GM12878 (cell line): ENCODE results near the gene SDK2. TPM values are rescaled to one million over a fixed set of nuclear protein-coding genes. Genes with fewer than 3 reads are reported as not detected.

Source experiments
- ATAC-seq: fragments of 200-7000 bp; cut with Tn5 transposase; 3 replicates; pipeline ENCODE4 v1.9.1; 2020; ENCODE audit warnings: mild to moderate bottlenecking, moderate library complexity
- BruUV-seq: library from RNA; stranded (reverse); fragments of 400-500 nt; replicated peaks from 2 replicates; lab custom pipeline; 2021; lab: Mats Ljungman, UMichigan
- CTCF ChIA-PET: fragments of 300-600 bp; sonication (Branson Sonifier 250); formaldehyde crosslinking; extraction: SDS; loops from one replicate; lab custom pipeline; 2021; ENCODE audit warnings: inconsistent platforms; lab: Yijun Ruan, JAX
- POLR2A ChIA-PET: fragments of 350-600 bp; formaldehyde crosslinking; extraction: SDS; loops from one replicate; lab custom pipeline; 2021; ENCODE audit warnings: inconsistent platforms; lab: Charles Lee
- RAD21 ChIA-PET: fragments of 300-600 bp; sonication (Branson Sonifier 250); formaldehyde crosslinking; loops from one replicate; lab custom pipeline; 2023; ENCODE audit warnings: antibody characterized with exemption; ENCODE audit not compliant: unreplicated experiment; lab: Charles Lee
- SMC1A ChIA-PET: fragments of 300-600 bp; sonication (Branson Sonifier 250); formaldehyde crosslinking; loops from one replicate; lab custom pipeline; 2023; ENCODE audit not compliant: unreplicated experiment, uncharacterized antibody; lab: Charles Lee
- DNase-seq: peaks from one replicate; pipeline ENCODE4 v3.0.0-alpha.2; 2011; ENCODE audit warnings: low read depth, low spot score
- FAIRE-seq: peaks from 3 replicates; lab custom pipeline; 2011; peaks lifted over from hg19 to GRCh38; lab: Jason Lieb, UNC
- H2AFZ ChIP-seq: 2 replicates; pipeline ENCODE4 v1.6.0; 2011; ENCODE audit warnings: low read depth, low read length, control low read depth; ENCODE audit not compliant: control insufficient read depth
- H3K27ac ChIP-seq: 2 replicates; pipeline ENCODE4 v1.5.1; 2011; ENCODE audit warnings: control low read depth; ENCODE audit not compliant: control insufficient read depth, insufficient read depth
- H3K27me3 ChIP-seq, 2 experiments: replicated peaks in 1 of 2; 2 replicates each; pipeline versions ENCODE4 v1.6.0 to v1.6.1; 2011; ENCODE audit warnings: low read length in 1 of 2; ENCODE audit not compliant: control insufficient read depth in 2 of 2, insufficient read depth in 2 of 2
- H3K36me3 ChIP-seq, 2 experiments: 2 replicates each; pipeline ENCODE4 v1.5.1; 2011; ENCODE audit warnings: low read length in 1 of 2; ENCODE audit not compliant: control insufficient read depth in 2 of 2, insufficient read depth in 2 of 2
- H3K4me1 ChIP-seq: 2 replicates; pipeline ENCODE4 v1.6.1; 2011; ENCODE audit warnings: mild to moderate bottlenecking, low read length, moderate library complexity, mixed read lengths; ENCODE audit not compliant: control insufficient read depth, insufficient read depth
- H3K4me2 ChIP-seq: 2 replicates; pipeline ENCODE4 v1.6.0; 2011; ENCODE audit warnings: control low read depth; ENCODE audit not compliant: control insufficient read depth, insufficient read depth
- H3K4me3 ChIP-seq: fragments of 200-600 bp; sonication (generic); 2 replicates; pipeline ENCODE4 v1.5.1; 2016
- H3K79me2 ChIP-seq: 2 replicates; pipeline ENCODE4 v1.6.0; 2011; ENCODE audit warnings: low read length; ENCODE audit not compliant: control insufficient read depth, insufficient read depth
- H3K9ac ChIP-seq: 2 replicates; pipeline ENCODE4 v1.8.0; 2011; ENCODE audit warnings: low read length, control low read depth, mixed read lengths; ENCODE audit not compliant: control insufficient read depth, insufficient read depth
- H3K9me3 ChIP-seq: replicated peaks from 3 replicates; pipeline ENCODE4 v1.5.1; 2011; ENCODE audit warnings: mild to moderate bottlenecking, low read length; ENCODE audit not compliant: control insufficient read depth, insufficient read depth
- H4K20me1 ChIP-seq: 2 replicates; pipeline ENCODE4 v1.6.0; 2011; ENCODE audit not compliant: control insufficient read depth, insufficient read depth
- DPF2 ChIP-seq: fragments of 450-650 bp; IDR thresholded peaks from 2 replicates; pipeline ENCODE4 v1.6.1; 2017; ENCODE audit warnings: mild to moderate bottlenecking
- GATAD2B ChIP-seq: fragments of 450-650 bp; conservative IDR thresholded peaks from 2 replicates; pipeline ENCODE4 v1.6.1; 2017; ENCODE audit warnings: low read depth, mild to moderate bottlenecking, moderate library complexity
- HDGF ChIP-seq: fragments of 450-650 bp; IDR thresholded peaks from 2 replicates; pipeline ENCODE4 v1.6.1; 2016; ENCODE audit warnings: antibody characterized with exemption
- MYB ChIP-seq: fragments of 150-350 bp; IDR thresholded peaks from 2 replicates; pipeline ENCODE4 v1.6.1; 2014; ENCODE audit warnings: mild to moderate bottlenecking, low read depth, low read length, borderline replicate concordance
- PML ChIP-seq: IDR thresholded peaks from 2 replicates; pipeline ENCODE4 v1.6.1; 2012; ENCODE audit warnings: low read length, inconsistent platforms
- POLR2AphosphoS2 ChIP-seq: IDR thresholded peaks from 2 replicates; pipeline ENCODE4 v1.6.1; 2011; ENCODE audit warnings: low read depth, mild to moderate bottlenecking, low read length, improper control_type of control experiment, moderate library complexity
- RFX5 ChIP-seq: IDR thresholded peaks from 2 replicates; pipeline ENCODE4 v1.6.1; 2011; ENCODE audit warnings: low read depth, low read length, improper control_type of control experiment
- SMAD1 ChIP-seq: fragments of 450-650 bp; IDR thresholded peaks from 2 replicates; pipeline ENCODE4 v1.6.1; 2018; ENCODE audit warnings: mild to moderate bottlenecking, low read depth; ENCODE audit not compliant: partially characterized antibody
- SREBF2 ChIP-seq: IDR thresholded peaks from 2 replicates; pipeline ENCODE4 v1.6.1; 2012; ENCODE audit warnings: mild to moderate bottlenecking, low read length
- TBL1XR1 ChIP-seq: IDR thresholded peaks from 2 replicates; pipeline ENCODE4 v1.6.1; 2012; ENCODE audit warnings: low read depth, low read length, improper control_type of control experiment
- ZNF687 ChIP-seq: fragments of 450-650 bp; IDR thresholded peaks from 2 replicates; pipeline ENCODE4 v1.6.1; 2017; ENCODE audit warnings: mild to moderate bottlenecking, moderate library complexity
- WGBS: methylation state at CpG from one replicate; pipeline ENCODE4 v1.1.6; 2016; ENCODE audit warnings: low lambda C conversion rate; ENCODE audit not compliant: insufficient replicate concordance, insufficient coverage; ENCODE audit errors: missing lambda C conversion rate; 5-methylcytosine and 5-hydroxymethylcytosine counted together
- in situ Hi-C: fragments of 300-500 bp; cut with MboI; formaldehyde crosslinking; loops from 9 replicates; pipeline ENCODE4 v1.14.3; 2018; ENCODE audit warnings: mixed read lengths
- intact Hi-C: fragments of 100-400 bp; cut with micrococcal nuclease; formaldehyde crosslinking; loops from one replicate; pipeline ENCODE4 v1.14.2; 2022; ENCODE audit not compliant: unreplicated experiment
- polyA plus RNA-seq, 11 experiments: library from polyadenylated mRNA; depleted of rRNA in 4 of 11; unstranded in 6 of 11; stranded (reverse) in 5 of 11; fragments of >200 nt; fragmentation: Nextera tagmentation in 4 of 11; fragmentation: Illumina TruSeq in 1 of 11; extraction: Ambion mirVana in 4 of 11; extraction: Trizol in 1 of 11; gene quantifications; 1 replicate in 1 of 11; 2 replicates in 10 of 11; pipeline versions ENCODE4 v1.2.1 to v1.2.3, GENCODE V29; 2011 to 2016; ENCODE audit warnings: inconsistent platforms in 2 of 11, missing spikeins in 2 of 11, low read depth in 1 of 11
- total RNA-seq, 4 experiments: library from RNA; depleted of rRNA in 3 of 4; stranded (reverse); fragments of >200 nt in 3 of 4; fragmentation: Illumina TruSeq in 1 of 4; extraction: Trizol in 1 of 4; gene quantifications; 2 replicates each; pipeline versions ENCODE4 v1.2.1 to v1.2.3, GENCODE V29; 2013 to 2021

SDK2 gene
- total and polyA plus RNA-seq, 10 of the 15 experiments (the other 5 are each of a cell fraction or from before 2014, with no cell fraction given), result 0.03 to 0.08 (median 0.03) TPM; not detected in 7

GRCh38 chr17:73669771-73670170, 25.5 kb upstream of the SDK2 start:
- POLR2A ChIA-PET, result no interaction called here

More at GRCh38 chr17:73669771-73670170, 25.5 kb upstream of the SDK2 start:
- no peak overlapping the region for H3K4me2 ChIP-seq
- TF ChIP-seq POLR2AphosphoS2 (no peak), DPF2 (no peak), MYB (no peak), SMAD1 (no peak), PML (no peak), HDGF (no peak), SREBF2 (no peak), TBL1XR1 (no peak), ZNF687 (no peak), GATAD2B (no peak), RFX5 (no peak)
- ChIA-PET CTCF (no interaction called here), RAD21 (no interaction called here), SMC1A (no interaction called here)
- BruUV-seq, result no TSS peak
- no peaks in the 10 kb centered on the region for H3K79me2 ChIP-seq
- no peaks in the 10 kb centered on the region for H3K36me3 ChIP-seq
- H3K4me1 ChIP-seq, result no peaks in the 10 kb centered on the region
- intact Hi-C loops (no loop called here), in situ Hi-C loops (no loop called here)
- no peaks in the 10 kb centered on the region; the same call in 2 of the 3 replicates for H3K9me3 ChIP-seq
- 5% methylated on average over 3 of the region's 3 CpGs for WGBS
- no peak overlapping the region for H2AFZ ChIP-seq
- ATAC-seq (no peak), DNase-seq (no peak), FAIRE-seq (no peak)
- no peak overlapping the region for H3K27ac ChIP-seq
- no peaks in the 10 kb centered on the region for H3K27me3 ChIP-seq
- H3K9ac ChIP-seq, result no peak overlapping the region
- no peak overlapping the region for H3K4me3 ChIP-seq
- H4K20me1 ChIP-seq, result no peaks in the 10 kb centered on the region
